K562 (cell line): ENCODE data around the gene AMDHD2. TPM values are rescaled to one million over a fixed set of nuclear protein-coding genes. Genes with fewer than 3 reads are reported as not detected.

ENCODE experiments used
- CC2D1A ChIP-seq: fragments of 450-650 bp; IDR thresholded peaks from 2 replicates; pipeline ENCODE4 v1.6.1; 2017; ENCODE audit warnings: mild to moderate bottlenecking
- CHD1 ChIP-seq: fragments of 200-600 bp; sonication (generic); IDR thresholded peaks from one replicate; pipeline ENCODE4 v1.6.1; 2012; ENCODE audit warnings: mild to moderate bottlenecking, moderate library complexity, low read length, inconsistent platforms
- HSF4 ChIP-seq: fragments of 250-450 bp; sonication (Bioruptor Pico); IDR thresholded peaks from 2 replicates; pipeline ENCODE4 v2.1.2; 2022; ENCODE audit warnings: mild to moderate bottlenecking, moderate library complexity, borderline replicate concordance
- JUNB ChIP-seq: fragments of 450-650 bp; formaldehyde crosslinking; conservative IDR thresholded peaks from 2 replicates; pipeline ENCODE4 v1.4.0; 2020; ENCODE audit warnings: mild to moderate bottlenecking
- NELFE ChIP-seq: IDR thresholded peaks from 2 replicates; pipeline ENCODE4 v1.6.1; 2011; ENCODE audit warnings: mild to moderate bottlenecking; ENCODE audit not compliant: insufficient read depth, insufficient read length
- RBM22 ChIP-seq: fragments of 200-400 bp; formaldehyde crosslinking; IDR thresholded peaks from 2 replicates; pipeline ENCODE4 v1.6.1; 2018; ENCODE audit warnings: low read length, low read depth; ENCODE audit not compliant: poor library complexity, severe bottlenecking
- SAFB ChIP-seq: fragments of 200-400 bp; formaldehyde crosslinking; IDR thresholded peaks from 2 replicates; pipeline ENCODE4 v1.6.1; 2017; ENCODE audit warnings: low read depth, low read length, borderline replicate concordance
- SNIP1 ChIP-seq: fragments of 450-650 bp; IDR thresholded peaks from 2 replicates; pipeline ENCODE4 v1.7.1; 2017; ENCODE audit warnings: low read depth, mild to moderate bottlenecking
- XRCC5 ChIP-seq: fragments of 200-400 bp; formaldehyde crosslinking; IDR thresholded peaks from 2 replicates; pipeline ENCODE4 v1.6.1; 2017; ENCODE audit warnings: low read depth, mild to moderate bottlenecking, low read length
- ZBTB7A ChIP-seq: IDR thresholded peaks from 2 replicates; pipeline ENCODE4 v1.6.1; 2011; ENCODE audit warnings: low read depth, mild to moderate bottlenecking, low read length, moderate library complexity, borderline replicate concordance; ENCODE audit not compliant: control insufficient read depth
- ZNF212 ChIP-seq: fragments of 450-650 bp; formaldehyde crosslinking; IDR thresholded peaks from 2 replicates; pipeline ENCODE4 v1.4.0; 2020; ENCODE audit warnings: mild to moderate bottlenecking
- ZNF24 ChIP-seq: fragments of 450-650 bp; IDR thresholded peaks from 2 replicates; pipeline ENCODE4 v1.6.1; 2016
- ZNF449 ChIP-seq: fragments of 250-450 bp; sonication (Bioruptor Pico); IDR thresholded peaks from 2 replicates; pipeline ENCODE4 v1.8.0; 2022; ENCODE audit warnings: moderate library complexity, mild to moderate bottlenecking, inconsistent platforms
- ZNF589 ChIP-seq: fragments of 200-800 bp; sonication (Bioruptor generic); IDR thresholded peaks from 2 replicates; pipeline ENCODE4 v1.6.1; 2016; ENCODE audit warnings: low read depth, missing genetic modification characterization, missing compliant biosample characterization
- ZNF717 ChIP-seq: fragments of 250-450 bp; sonication (Bioruptor Pico); IDR thresholded peaks from 2 replicates; pipeline ENCODE4 v1.5.0; 2021
- ZNF79 ChIP-seq: fragments of 250-450 bp; sonication (Bioruptor Pico); IDR thresholded peaks from 2 replicates; pipeline ENCODE4 v1.4.0; 2020; ENCODE audit warnings: low read depth, mild to moderate bottlenecking, moderate library complexity
- polyA plus RNA-seq, 8 experiments: library from polyadenylated mRNA; depleted of rRNA in 4 of 8; stranded (reverse) in 5 of 8; unstranded in 3 of 8; fragments of >200 nt; fragmentation: Nextera tagmentation in 2 of 8; fragmentation: Illumina TruSeq in 1 of 8; extraction: Ambion mirVana in 2 of 8; extraction: Trizol in 1 of 8; gene quantifications; 2 replicates each; pipeline versions ENCODE4 v1.2.1 to v1.2.3, GENCODE V29; 2011 to 2014; ENCODE audit warnings: inconsistent platforms in 1 of 8, missing spikeins in 1 of 8
- total RNA-seq, 7 experiments: library from RNA; depleted of rRNA in 6 of 7; stranded (reverse); fragments of >200 nt in 6 of 7; fragmentation: Illumina TruSeq in 2 of 7; extraction: Trizol in 2 of 7; gene quantifications; 2 replicates each; pipeline versions ENCODE4 v1.2.1 to v1.2.3, GENCODE V29; 2011 to 2021; ENCODE audit warnings: low replicate concordance in 1 of 7
- TF ChIP-seq, protein P1 (sequence below): fragments of 450-650 bp; IDR thresholded peaks from 2 replicates; pipeline ENCODE4 v1.6.1; 2016; ENCODE audit warnings: borderline replicate concordance
- TF ChIP-seq, protein P2 (sequence below): sonication (generic); formaldehyde crosslinking; IDR thresholded peaks from 2 replicates; pipeline ENCODE4 v1.8.0; 2022; ENCODE audit warnings: mild to moderate bottlenecking, missing genetic modification reagents, borderline replicate concordance
- TF ChIP-seq, protein P3 (sequence below): IDR thresholded peaks from 2 replicates; pipeline ENCODE4 v1.6.1; 2016; ENCODE audit warnings: missing genetic modification characterization, missing compliant biosample characterization

Gene AMDHD2
- total and polyA plus RNA-seq, 9 of the 15 experiments (the other 6 are each of a cell fraction or from before 2014, with no cell fraction given): 0.38 to 56.9 (median 18.3) TPM; not detected in 1

DNA sequence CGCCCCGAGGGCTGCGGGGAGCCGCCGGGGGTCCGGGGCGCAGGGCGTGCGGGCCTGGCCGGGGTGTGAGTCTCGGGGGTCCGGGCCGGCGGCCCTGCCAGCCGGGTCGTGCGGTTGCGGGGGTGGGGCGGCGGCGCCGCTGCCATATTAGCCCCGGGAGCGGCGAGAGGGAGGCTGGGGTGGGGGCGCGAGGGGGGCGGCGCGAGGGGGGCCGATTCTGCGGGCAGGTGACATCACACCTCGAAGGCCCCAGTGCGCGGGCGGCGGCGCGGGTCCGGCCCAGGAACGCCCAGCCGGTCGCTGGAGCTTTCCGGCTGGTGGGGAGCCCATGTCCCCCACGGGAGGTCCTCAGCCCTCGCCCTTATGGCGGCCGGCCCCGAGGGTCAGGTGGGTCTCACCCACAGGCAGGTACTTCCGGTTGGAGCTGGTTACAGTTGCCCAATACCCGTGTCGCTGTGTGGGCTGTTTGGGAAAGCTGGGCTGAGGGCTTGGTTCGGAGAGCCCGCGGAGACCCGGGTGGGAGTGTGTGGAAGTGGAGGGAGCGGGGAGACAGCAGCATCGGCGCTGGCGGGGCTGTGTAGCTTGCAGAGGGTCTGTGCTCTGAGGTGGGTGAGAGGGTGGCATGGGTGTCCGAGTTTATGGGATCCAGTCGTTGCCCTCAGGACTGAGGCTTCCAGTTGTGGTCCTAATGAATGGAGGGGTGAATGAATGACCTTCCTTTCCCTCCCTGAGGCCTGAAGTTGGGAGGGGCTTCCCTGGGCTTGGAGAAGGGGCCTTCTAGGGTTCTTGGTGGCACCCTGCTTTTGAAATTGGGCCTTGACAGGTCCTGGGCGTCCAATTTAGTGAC is 5.6 kb upstream of the AMDHD2 start (continued):
- TF ChIP-seq XRCC5: no peak
- no peak for TF ChIP-seq ZNF589 (CRISPR knock-in tag)
- TF ChIP-seq SNIP1: no peak
- TF ChIP-seq, protein P1, sequence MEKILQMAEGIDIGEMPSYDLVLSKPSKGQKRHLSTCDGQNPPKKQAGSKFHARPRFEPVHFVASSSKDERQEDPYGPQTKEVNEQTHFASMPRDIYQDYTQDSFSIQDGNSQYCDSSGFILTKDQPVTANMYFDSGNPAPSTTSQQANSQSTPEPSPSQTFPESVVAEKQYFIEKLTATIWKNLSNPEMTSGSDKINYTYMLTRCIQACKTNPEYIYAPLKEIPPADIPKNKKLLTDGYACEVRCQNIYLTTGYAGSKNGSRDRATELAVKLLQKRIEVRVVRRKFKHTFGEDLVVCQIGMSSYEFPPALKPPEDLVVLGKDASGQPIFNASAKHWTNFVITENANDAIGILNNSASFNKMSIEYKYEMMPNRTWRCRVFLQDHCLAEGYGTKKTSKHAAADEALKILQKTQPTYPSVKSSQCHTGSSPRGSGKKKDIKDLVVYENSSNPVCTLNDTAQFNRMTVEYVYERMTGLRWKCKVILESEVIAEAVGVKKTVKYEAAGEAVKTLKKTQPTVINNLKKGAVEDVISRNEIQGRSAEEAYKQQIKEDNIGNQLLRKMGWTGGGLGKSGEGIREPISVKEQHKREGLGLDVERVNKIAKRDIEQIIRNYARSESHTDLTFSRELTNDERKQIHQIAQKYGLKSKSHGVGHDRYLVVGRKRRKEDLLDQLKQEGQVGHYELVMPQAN: 0 out of 2 replicates have a peak, but pooled peaks have one; percentile 43
- no peak for TF ChIP-seq ZNF212 (CRISPR knock-in tag)
- TF ChIP-seq, protein P2, sequence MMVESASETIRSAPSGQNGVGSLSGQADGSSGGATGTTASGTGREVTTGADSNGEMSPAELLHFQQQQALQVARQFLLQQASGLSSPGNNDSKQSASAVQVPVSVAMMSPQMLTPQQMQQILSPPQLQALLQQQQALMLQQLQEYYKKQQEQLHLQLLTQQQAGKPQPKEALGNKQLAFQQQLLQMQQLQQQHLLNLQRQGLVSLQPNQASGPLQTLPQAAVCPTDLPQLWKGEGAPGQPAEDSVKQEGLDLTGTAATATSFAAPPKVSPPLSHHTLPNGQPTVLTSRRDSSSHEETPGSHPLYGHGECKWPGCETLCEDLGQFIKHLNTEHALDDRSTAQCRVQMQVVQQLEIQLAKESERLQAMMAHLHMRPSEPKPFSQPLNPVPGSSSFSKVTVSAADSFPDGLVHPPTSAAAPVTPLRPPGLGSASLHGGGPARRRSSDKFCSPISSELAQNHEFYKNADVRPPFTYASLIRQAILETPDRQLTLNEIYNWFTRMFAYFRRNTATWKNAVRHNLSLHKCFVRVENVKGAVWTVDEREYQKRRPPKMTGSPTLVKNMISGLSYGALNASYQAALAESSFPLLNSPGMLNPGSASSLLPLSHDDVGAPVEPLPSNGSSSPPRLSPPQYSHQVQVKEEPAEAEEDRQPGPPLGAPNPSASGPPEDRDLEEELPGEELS (CRISPR knock-in tag): no peak
- no peak for TF ChIP-seq ZNF79 (CRISPR knock-in tag)
- peak; percentile 59; the same call in 1 of the 2 replicates for TF ChIP-seq ZBTB7A
- TF ChIP-seq SAFB: no peak
- no peak for TF ChIP-seq ZNF717 (CRISPR knock-in tag)
- TF ChIP-seq CC2D1A: no peak
- TF ChIP-seq JUNB (CRISPR knock-in tag): no peak
- TF ChIP-seq, protein P3, sequence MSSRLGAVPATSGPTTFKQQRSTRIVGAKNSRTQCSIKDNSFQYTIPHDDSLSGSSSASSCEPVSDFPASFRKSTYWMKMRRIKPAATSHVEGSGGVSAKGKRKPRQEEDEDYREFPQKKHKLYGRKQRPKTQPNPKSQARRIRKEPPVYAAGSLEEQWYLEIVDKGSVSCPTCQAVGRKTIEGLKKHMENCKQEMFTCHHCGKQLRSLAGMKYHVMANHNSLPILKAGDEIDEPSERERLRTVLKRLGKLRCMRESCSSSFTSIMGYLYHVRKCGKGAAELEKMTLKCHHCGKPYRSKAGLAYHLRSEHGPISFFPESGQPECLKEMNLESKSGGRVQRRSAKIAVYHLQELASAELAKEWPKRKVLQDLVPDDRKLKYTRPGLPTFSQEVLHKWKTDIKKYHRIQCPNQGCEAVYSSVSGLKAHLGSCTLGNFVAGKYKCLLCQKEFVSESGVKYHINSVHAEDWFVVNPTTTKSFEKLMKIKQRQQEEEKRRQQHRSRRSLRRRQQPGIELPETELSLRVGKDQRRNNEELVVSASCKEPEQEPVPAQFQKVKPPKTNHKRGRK (tag): no peak
- TF ChIP-seq NELFE: no peak
- TF ChIP-seq ZNF449 (CRISPR knock-in tag): no peak
- peak; percentile 17 for TF ChIP-seq RBM22
- TF ChIP-seq HSF4 (CRISPR knock-in tag): no peak
- no peak for TF ChIP-seq ZNF24
- TF ChIP-seq CHD1: peak; percentile 44
